HG02798 (cell line): Measurements from ENCODE around the gene SV2C.
"Not testable (repeated sequence)": the region's sequence is repeated elsewhere in the genome, so short reads cannot be mapped to it uniquely, and the experiment has no call there.

Experiments used
- ATAC-seq: cut with Tn5 transposase; IDR thresholded peaks from one replicate; pipeline ENCODE4 v1.9.1; 2021; ENCODE audit warnings: mild to moderate bottlenecking; ENCODE audit not compliant: unreplicated experiment, poor library complexity

Gene SV2C

GRCh38 chr5:76197726-76198125, 114.5 kb downstream of the SV2C start:
- no peak for ATAC-seq

- no peak for ATAC-seq
Observed at GRCh38 chr5:76199336-76200318, 116.4 kb downstream of the SV2C start.

- no peak for ATAC-seq
Observed at GRCh38 chr5:76202182-76202581, 119.0 kb downstream of the SV2C start.

GRCh38 chr5:76204191-76204590, 121.0 kb downstream of the SV2C start:
- no peak for ATAC-seq

GRCh38 chr5:76204713-76205112, 121.5 kb downstream of the SV2C start:
- ATAC-seq = no peak

GRCh38 chr5:76207120-76207519, 123.9 kb downstream of the SV2C start:
- ATAC-seq = no peak

- ATAC-seq = no peak
Observed at GRCh38 chr5:76209297-76209696, 126.1 kb downstream of the SV2C start.

GRCh38 chr5:76210946-76211345, 127.8 kb downstream of the SV2C start:
- no peak for ATAC-seq

GRCh38 chr5:76213858-76214257, 130.7 kb downstream of the SV2C start:
- no peak for ATAC-seq

- ATAC-seq = no peak
Observed at GRCh38 chr5:76216748-76217147, 133.6 kb downstream of the SV2C start.

- no peak for ATAC-seq
Observed at GRCh38 chr5:76219636-76220035, 136.5 kb downstream of the SV2C start.

GRCh38 chr5:76221311-76221710, 138.1 kb downstream of the SV2C start:
- no peak for ATAC-seq

GRCh38 chr5:76222318-76222717, 139.1 kb downstream of the SV2C start:
- ATAC-seq = no peak

- no peak for ATAC-seq
Observed at GRCh38 chr5:76223696-76224095, 140.5 kb downstream of the SV2C start.

- ATAC-seq = no peak
Observed at GRCh38 chr5:76224898-76225297, 141.7 kb downstream of the SV2C start.

GRCh38 chr5:76225336-76225735, 142.2 kb downstream of the SV2C start:
- no peak for ATAC-seq

- ATAC-seq = no peak
Observed at GRCh38 chr5:76229900-76230299, 146.7 kb downstream of the SV2C start.

GRCh38 chr5:76230711-76231285, 147.6 kb downstream of the SV2C start:
- ATAC-seq = no peak

GRCh38 chr5:76234665-76235064, 151.5 kb downstream of the SV2C start:
- ATAC-seq = no peak

GRCh38 chr5:76236684-76237083, 153.5 kb downstream of the SV2C start:
- no peak for ATAC-seq

GRCh38 chr5:76240336-76240735, 157.2 kb downstream of the SV2C start:
- ATAC-seq = no peak

- ATAC-seq = not testable (repeated sequence)
Observed at GRCh38 chr5:76242155-76242554, 159.0 kb downstream of the SV2C start.
